ENCODE measurements around the gene SCGB1D1. TPM values are rescaled to one million over a fixed set of nuclear protein-coding genes. Genes with fewer than 3 reads are reported as not detected.

SCGB1D1 gene
- total and polyA plus RNA-seq, 2 of the 8 experiments (the other 6 are each of a cell fraction or from before 2014, with no cell fraction given), result not detected

DNA sequence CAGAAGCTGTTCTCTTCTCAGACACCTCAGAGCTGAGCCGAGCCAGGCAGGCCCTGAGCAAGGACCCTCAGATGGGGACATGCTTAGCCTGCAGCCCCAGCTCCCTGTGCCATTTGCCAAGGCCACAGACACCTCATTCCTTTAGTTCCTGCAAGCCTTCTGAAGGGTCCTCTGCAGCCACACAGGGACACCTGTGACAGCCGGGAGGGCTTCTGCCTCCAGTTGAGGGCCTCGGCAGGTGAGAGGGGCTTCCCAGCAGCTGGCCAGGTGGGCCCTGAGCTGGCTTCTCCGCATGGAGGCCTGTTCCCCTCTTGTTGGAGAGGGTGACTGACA lies 48.0 kb upstream of the SCGB1D1 start (continued):
- TF ChIP-seq EGR1 (IDR thresholded peaks at IDR 0.05; ENCODE audit: borderline replicate concordance, low read depth, low read length), result no peak
- no peak for TF ChIP-seq SUZ12 (IDR thresholded peaks at IDR 0.05; ENCODE audit: low read length)

Measured in H1 (cell line).